ENCODE results near the gene MAP3K7CL. TPM values are rescaled to one million over a fixed set of nuclear protein-coding genes. Genes with fewer than 3 reads are reported as not detected.

The MAP3K7CL gene

Small RNA genes within 50 kb of the gene (small RNA-seq; reads per million reads assigned to genes)
- gene RF00012 (ENCODE audit: low read depth) (not detected), gene RF00019 (ENCODE audit: low read depth) (not detected)

All from mesenchymal stem cell (in vitro differentiated cells and primary cell).